ENCODE measurements around the gene CTSS.

- TF ChIP-seq GATA3 (IDR thresholded peaks at IDR 0.05; ENCODE audit: low read depth, low read length) (no peak), GATA2 (IDR thresholded peaks at IDR 0.05; ENCODE audit: low read depth, low read length) (no peak)
These were observed 41.2 kb downstream of the CTSS start for GRCh38 chr1:150724336-150724735.
